AG09309 (cell line): ENCODE measurements around the gene ST3GAL5.

Experiments used
- DNase-seq: peaks from one replicate; pipeline ENCODE4 v3.0.0-alpha.2; 2010; ENCODE audit warnings: low read depth
- H3K4me3 ChIP-seq: 2 replicates; pipeline ENCODE4 v1.5.1; 2011; ENCODE audit warnings: mild to moderate bottlenecking, low read depth, low read length, moderate library complexity; ENCODE audit not compliant: control insufficient read depth
- CTCF ChIP-seq: IDR thresholded peaks from 2 replicates; pipeline ENCODE4 v1.5.1; 2011; ENCODE audit warnings: mild to moderate bottlenecking, low read depth, low read length, inconsistent platforms; ENCODE audit not compliant: insufficient read depth, control insufficient read depth; ENCODE audit errors: missing control alignments

The ST3GAL5 gene

GRCh38 chr2:85788603-85789002 is 100.2 kb downstream of the ST3GAL5 start:
- no peak overlapping the region for H3K4me3 ChIP-seq
- no peak for DNase-seq
- TF ChIP-seq CTCF = no peak

GRCh38 chr2:85787981-85788340 is 100.8 kb downstream of the ST3GAL5 start:
- DNase-seq = no peak
- TF ChIP-seq CTCF = no peak
- H3K4me3 ChIP-seq = no peak overlapping the region

- H3K4me3 ChIP-seq = no peak overlapping the region
- TF ChIP-seq CTCF = no peak
- no peak for DNase-seq
Observed at GRCh38 chr2:85787282-85787980, 101.4 kb downstream of the ST3GAL5 start.
